PC-3 (cell line): ENCODE results near the gene ZNF532.
"Not testable (repeated sequence)": the region's sequence is repeated elsewhere in the genome, so short reads cannot be mapped to it uniquely, and the experiment has no call there.

Experiments
- CTCF ChIP-seq: fragments of 300-600 bp; sonication (generic); conservative IDR thresholded peaks from 2 replicates; pipeline ENCODE4 v1.5.1; 2017; ENCODE audit warnings: antibody characterized with exemption, low read depth, mild to moderate bottlenecking, low read length
- EZH2 ChIP-seq: fragments of 300-600 bp; sonication (generic); IDR thresholded peaks from one replicate; pipeline ENCODE4 v1.6.1; 2017; ENCODE audit warnings: antibody characterized with exemption, mild to moderate bottlenecking, low read length; ENCODE audit not compliant: unreplicated experiment
- EZH2phosphoT487 ChIP-seq: fragments of 300-600 bp; sonication (generic); IDR thresholded peaks from 2 replicates; pipeline ENCODE4 v1.6.1; 2018; ENCODE audit warnings: mild to moderate bottlenecking, antibody characterized with exemption, low read length, borderline replicate concordance

GRCh38 chr18:59025532-59025931, 160.9 kb downstream of the ZNF532 start:
- not testable (repeated sequence) for TF ChIP-seq CTCF, EZH2phosphoT487, EZH2
